Dendritic cell treated with granulocyte-macrophage colony-stimulating factor and Interleukin-4, amounts not matched to agents 40 ng/mL and 50 ng/mL, for 4 days (primary cell): Measurements from ENCODE around the gene MYOCD.

ENCODE experiments used
- H3K27ac Mint-ChIP-seq: one replicate; pipeline ENCODE4 v1.8.0; 2022; ENCODE audit warnings: mild to moderate bottlenecking, mixed read lengths
- H3K27me3 Mint-ChIP-seq: one replicate; pipeline ENCODE4 v1.8.0; 2022; ENCODE audit warnings: mild to moderate bottlenecking, mixed read lengths
- H3K36me3 Mint-ChIP-seq: one replicate; pipeline ENCODE4 v1.8.0; 2022; ENCODE audit warnings: low read depth, mixed read lengths
- H3K4me1 Mint-ChIP-seq: one replicate; pipeline ENCODE4 v1.8.0; 2022; ENCODE audit warnings: low read depth, mixed read lengths
- H3K4me3 Mint-ChIP-seq: one replicate; pipeline ENCODE4 v1.8.0; 2022; ENCODE audit warnings: mild to moderate bottlenecking, moderate library complexity, mixed read lengths
- H3K9me3 Mint-ChIP-seq: one replicate; pipeline ENCODE4 v1.8.0; 2022; ENCODE audit warnings: mixed read lengths
- intact Hi-C: fragments of 100-400 bp; cut with micrococcal nuclease; formaldehyde crosslinking; loops from one replicate; pipeline ENCODE4 v1.15.0; 2022

MYOCD gene

DNA sequence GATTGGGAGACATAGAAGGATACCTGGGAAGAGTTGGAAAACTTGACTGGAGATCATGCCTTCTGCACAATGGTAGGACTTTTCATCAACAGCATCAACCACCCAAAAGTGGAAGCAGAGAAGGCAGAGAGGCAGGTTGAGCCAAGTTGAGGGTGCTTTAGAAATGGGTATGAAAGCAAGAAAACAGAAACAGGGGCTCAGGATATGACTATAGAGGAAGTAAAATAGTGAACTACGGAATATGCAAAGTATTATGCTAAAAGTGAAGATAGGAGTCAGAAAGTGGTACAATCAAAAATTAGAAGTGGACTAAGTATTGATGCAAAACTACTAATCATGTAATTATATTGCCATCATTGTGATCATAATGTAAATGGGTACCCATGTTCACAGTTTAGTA is 107.5 kb downstream of the MYOCD start:
- no peaks in the 10 kb centered on the region for H3K4me1 Mint-ChIP-seq
- intact Hi-C loops = no loop called here

DNA sequence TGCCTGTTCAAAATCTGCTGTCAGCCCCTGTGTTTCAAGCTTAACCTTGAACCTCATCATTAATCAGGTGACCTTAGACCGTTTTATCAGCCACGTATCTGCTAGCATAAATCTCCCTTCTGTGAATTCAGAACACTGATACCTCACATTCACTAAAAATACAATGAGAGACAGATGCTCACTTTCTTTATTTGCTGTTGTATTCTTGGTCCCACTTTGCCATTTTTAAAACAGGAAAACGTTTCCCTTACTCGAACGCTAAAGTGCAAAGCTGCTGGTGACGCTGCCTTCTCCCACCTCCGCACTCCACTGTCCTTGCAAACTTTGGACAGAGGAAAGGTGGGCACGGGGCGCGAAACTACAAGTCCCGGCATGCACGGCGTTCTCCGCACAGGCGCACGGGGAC is 123.4 kb downstream of the MYOCD start:
- Mint-ChIP-seq H3K4me1 (peaks cover 6% of the 10 kb centered on the region), H3K27ac (no peak overlapping the region), H3K36me3 (no peaks in the 10 kb centered on the region), H3K27me3 (peaks cover 37% of the 10 kb centered on the region), H3K9me3 (no peaks in the 10 kb centered on the region), H3K4me3 (peak overlapping the region; percentile 47)
- intact Hi-C loops = no loop called here

More for the DNA sequence above, 107.5 kb downstream of the MYOCD start:
- Mint-ChIP-seq H3K27me3 (no peaks in the 10 kb centered on the region), H3K9me3 (peaks cover 12% of the 10 kb centered on the region), H3K4me3 (no peak overlapping the region), H3K27ac (no peak overlapping the region), H3K36me3 (no peaks in the 10 kb centered on the region)

DNA sequence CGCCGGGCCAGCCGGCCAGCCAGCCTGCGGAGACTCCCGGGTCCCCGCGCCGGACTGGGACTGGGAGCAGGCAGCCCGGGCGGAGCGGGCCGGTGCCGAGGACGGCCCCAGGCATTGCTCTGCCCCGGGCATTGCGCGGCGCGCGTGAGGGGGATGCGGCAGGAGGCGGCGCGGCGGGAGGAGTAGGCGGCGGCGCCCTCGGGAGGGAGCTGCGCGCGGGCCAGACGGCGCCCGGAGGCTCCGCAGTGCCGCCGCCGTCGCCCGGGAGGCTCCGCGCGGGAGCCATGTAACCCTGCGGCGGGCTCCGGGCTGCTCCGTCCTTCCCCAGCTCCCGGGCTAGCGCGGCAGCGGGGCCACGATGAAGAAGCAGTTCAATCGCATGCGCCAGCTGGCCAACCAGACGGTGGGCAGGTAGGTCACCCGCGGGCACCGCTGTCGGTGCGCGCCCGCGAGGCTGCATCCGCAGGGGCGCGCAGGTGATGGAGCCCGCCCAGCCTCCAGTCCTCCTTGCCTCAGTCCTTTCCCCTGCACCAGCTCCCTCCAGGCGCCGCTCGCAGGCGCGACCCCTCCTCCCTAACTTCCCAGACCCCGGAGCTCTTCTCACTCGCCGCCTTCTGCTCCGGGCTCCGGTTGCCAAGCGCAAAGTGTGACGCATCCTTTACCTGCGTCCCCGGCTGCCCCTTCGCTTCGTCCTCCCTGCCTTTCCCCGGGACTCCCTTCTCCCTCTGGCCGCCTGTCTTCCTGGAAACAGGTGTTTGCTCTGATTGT is 124.0 kb downstream of the MYOCD start, which contains the start of gene ARHGAP44:
ARHGAP44 (plus strand) TSS at position 18 of the 768 bp plus-strand sequence; CDS start at position 359, 341 bp downstream.
- H3K27ac Mint-ChIP-seq = no peak within 1 kb of the TSS
- H3K4me1 Mint-ChIP-seq = peaks cover 6% of the 10 kb centered on the region
- H3K9me3 Mint-ChIP-seq = no peaks in the 10 kb centered on the region
- intact Hi-C loops = no loop called here
- peak within 1 kb of the TSS; percentile 61 for H3K4me3 Mint-ChIP-seq
- peaks cover 37% of the 10 kb centered on the region for H3K27me3 Mint-ChIP-seq
- no peaks in the 10 kb centered on the region for H3K36me3 Mint-ChIP-seq

DNA sequence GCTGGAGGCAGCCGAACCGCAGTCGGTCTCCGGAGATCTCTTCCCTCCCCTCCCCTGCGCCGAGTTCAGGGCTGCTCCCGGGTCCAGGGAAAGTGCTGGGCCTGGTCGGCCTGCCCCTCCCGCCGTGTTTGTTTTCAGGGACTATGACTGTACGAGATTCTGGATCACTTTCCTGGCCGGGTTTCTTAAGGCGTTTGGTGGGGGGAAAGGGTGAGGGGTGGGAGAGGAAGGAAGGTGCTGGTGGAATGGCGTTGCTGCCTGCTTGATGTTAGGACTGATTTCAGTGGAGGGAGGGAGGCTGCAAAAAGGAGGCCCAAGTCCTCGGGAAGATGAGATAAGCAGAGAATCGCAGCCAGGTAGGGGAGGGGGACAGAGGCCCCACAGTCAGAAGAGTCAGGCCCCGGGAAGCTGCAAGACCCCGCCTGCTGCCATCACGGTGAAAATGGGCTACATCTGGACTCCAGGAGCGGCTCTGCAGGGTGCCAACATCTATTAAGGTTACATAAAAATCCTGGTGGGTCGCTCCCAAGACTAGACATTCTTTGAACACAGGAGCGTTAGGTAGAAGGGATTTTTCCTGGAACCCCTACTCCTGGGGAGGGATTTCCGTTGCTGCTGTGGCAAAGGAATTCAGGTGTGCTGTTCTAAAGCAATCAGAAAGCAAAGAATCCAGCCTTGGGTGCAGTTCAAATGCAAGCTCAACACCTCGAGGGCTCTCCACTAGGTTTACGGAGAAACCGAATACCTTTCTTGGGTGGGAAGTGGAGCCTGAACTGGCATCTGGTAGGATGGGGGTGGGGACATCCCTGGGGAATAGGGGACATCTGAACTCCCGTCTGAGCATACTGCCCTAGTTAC is 124.8 kb downstream of the MYOCD start:
- Mint-ChIP-seq H3K36me3 (no peaks in the 10 kb centered on the region), H3K27me3 (peaks cover 37% of the 10 kb centered on the region), H3K9me3 (no peaks in the 10 kb centered on the region), H3K4me1 (peaks cover 6% of the 10 kb centered on the region), H3K27ac (no peak overlapping the region), H3K4me3 (peak overlapping the region; percentile 61)
- intact Hi-C loops = no loop called here

DNA sequence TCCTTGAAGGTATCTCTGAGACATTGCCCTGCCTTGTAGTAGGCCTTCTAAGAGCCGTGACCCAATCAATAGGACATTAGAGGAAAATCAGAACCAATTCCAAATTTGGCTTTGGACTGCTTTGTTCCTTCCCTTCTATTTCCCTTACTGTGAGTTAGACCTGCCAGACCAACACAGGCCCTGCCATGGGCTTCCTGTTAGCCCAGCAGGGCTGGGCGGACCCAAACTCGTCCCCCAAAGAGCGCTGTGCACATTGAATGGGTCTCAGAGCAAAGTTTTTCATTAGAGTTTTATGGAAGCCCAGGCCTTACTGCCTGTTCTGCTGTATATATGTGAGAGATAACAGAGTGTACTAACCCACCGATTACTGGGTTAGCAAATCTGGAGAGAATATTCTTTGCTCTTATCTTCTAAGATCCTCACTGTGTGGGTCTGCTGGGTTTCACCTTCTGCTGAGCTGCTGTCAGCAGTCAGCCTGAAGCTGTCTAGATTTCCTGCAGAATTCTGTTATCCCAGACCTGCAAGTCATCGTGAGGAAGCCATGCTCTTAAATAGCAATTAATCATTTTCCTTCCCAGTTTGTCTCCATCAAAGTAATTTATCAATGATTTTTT is 129.3 kb downstream of the MYOCD start:
- intact Hi-C loops = no loop called here
- Mint-ChIP-seq H3K36me3 (no peaks in the 10 kb centered on the region), H3K9me3 (peaks cover 19% of the 10 kb centered on the region), H3K27ac (no peak overlapping the region), H3K27me3 (peaks cover 19% of the 10 kb centered on the region), H3K4me1 (peaks cover 3% of the 10 kb centered on the region), H3K4me3 (no peak overlapping the region)

DNA sequence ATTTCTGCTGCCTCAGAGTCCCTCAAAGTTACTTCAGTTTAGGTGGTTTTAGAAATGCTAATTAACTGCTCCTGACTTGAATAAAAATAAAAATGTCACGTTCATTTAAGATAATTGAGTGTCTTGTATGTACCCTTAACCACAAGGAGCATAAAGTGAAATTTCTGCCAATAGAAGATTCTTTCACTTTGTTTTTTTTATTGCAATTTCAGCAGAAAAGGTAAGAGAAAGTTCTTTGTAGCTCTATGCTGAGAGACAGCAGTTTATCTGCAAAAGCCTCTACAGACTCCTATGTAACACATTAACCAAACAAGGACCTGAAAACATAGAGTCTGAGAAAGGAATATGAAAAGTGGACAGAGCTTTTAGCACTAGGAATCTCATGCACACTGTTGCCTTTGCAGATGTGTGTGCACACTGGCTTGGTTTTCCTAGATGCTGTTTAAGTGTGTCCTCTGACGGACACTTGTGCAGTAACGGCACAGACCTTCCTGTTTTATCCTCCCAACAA is 135.2 kb downstream of the MYOCD start:
- Mint-ChIP-seq H3K27ac (no peak overlapping the region), H3K4me3 (no peak overlapping the region), H3K27me3 (no peaks in the 10 kb centered on the region), H3K4me1 (no peaks in the 10 kb centered on the region), H3K9me3 (peaks cover 40% of the 10 kb centered on the region), H3K36me3 (no peaks in the 10 kb centered on the region)
- intact Hi-C loops = no loop called here

DNA sequence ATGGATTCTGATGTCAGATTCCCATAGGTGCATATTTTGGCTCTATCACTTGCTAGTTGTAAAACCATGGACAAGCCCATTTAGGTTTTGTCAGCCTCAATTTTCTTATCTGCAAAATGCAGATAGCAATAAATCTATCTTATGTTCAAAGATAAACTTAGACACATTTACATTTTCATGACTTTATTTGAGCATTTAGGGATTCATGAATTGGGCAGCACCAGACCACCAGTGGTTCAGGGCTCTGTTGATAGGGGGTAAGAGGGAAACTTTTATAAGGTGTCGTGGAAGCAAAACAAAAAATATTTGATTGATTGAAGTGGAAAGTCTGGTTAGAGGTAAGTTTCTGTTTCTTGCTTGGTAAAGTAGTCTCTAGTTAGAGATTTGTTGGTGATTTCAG is 140.9 kb downstream of the MYOCD start:
- H3K4me1 Mint-ChIP-seq = no peaks in the 10 kb centered on the region
- peaks cover 51% of the 10 kb centered on the region for H3K9me3 Mint-ChIP-seq
- no peak overlapping the region for H3K27ac Mint-ChIP-seq
- no peak overlapping the region for H3K4me3 Mint-ChIP-seq
- H3K27me3 Mint-ChIP-seq = no peaks in the 10 kb centered on the region
- no peaks in the 10 kb centered on the region for H3K36me3 Mint-ChIP-seq
- intact Hi-C loops = no loop called here

DNA sequence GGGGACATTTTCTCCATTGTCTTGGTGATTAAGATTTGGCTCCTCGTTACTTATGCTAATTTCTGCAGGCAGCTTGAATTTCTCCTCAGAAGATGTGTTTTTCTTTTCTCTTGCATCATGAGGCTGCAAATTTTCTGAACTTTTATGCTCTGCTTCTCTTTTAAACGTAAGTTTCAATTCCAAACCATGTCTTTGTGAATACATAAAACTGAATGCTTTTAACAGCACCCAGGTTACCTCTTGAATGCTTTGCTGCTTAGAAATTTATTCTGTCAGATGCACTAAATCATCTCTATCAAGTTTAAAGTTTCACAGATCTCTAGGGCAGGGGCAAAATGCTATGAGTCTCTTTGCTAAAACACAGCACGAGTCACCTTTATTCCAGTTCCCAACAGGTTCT is 143.0 kb downstream of the MYOCD start:
- Mint-ChIP-seq H3K4me3 (no peak overlapping the region), H3K4me1 (no peaks in the 10 kb centered on the region), H3K27ac (no peak overlapping the region), H3K36me3 (no peaks in the 10 kb centered on the region), H3K9me3 (peaks cover 46% of the 10 kb centered on the region), H3K27me3 (no peaks in the 10 kb centered on the region)
- intact Hi-C loops = no loop called here

DNA sequence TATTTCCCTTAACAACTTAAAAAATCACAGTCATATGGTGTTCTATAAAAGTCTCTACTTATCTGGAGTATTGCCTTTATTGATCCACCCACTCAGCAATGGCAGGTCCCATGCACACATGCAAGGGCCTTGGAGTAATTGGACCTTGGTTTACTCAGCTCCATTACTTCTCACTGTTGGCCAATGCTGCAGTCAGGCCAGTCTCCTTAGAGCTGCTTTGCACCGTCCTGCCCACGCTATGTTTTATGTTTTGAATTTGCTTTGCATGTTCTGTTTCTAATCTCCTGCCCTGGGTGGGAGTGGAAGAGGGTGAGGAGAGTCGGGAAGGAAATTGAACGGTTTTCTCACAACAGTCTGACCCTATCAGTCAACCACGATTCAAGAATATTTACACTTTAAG is 147.2 kb downstream of the MYOCD start:
- Mint-ChIP-seq H3K4me3 (no peak overlapping the region), H3K9me3 (peaks cover 41% of the 10 kb centered on the region), H3K27ac (no peak overlapping the region), H3K4me1 (no peaks in the 10 kb centered on the region), H3K36me3 (no peaks in the 10 kb centered on the region), H3K27me3 (no peaks in the 10 kb centered on the region)
- intact Hi-C loops = no loop called here

DNA sequence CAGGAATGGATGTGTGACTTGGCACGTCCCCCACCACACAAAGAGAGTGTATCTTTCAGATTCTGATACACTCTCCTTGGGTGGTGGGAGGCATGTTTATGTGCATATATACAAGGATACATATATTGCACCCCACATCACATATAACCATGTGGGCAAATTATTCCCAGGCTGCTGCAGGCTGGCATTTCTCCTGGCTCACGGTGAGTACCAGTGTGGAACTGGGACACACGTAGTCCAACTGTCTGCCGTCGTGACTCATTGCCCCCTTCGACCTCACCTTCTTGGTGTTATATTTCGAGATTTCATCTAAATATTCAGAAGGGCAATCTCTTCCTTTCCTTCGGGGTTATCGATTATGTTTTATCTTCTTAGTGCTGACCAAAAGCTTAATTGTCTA is 148.0 kb downstream of the MYOCD start:
- intact Hi-C loops = no loop called here
- Mint-ChIP-seq H3K27me3 (no peaks in the 10 kb centered on the region), H3K4me1 (no peaks in the 10 kb centered on the region), H3K36me3 (no peaks in the 10 kb centered on the region), H3K9me3 (peaks cover 38% of the 10 kb centered on the region), H3K27ac (no peak overlapping the region), H3K4me3 (no peak overlapping the region)

DNA sequence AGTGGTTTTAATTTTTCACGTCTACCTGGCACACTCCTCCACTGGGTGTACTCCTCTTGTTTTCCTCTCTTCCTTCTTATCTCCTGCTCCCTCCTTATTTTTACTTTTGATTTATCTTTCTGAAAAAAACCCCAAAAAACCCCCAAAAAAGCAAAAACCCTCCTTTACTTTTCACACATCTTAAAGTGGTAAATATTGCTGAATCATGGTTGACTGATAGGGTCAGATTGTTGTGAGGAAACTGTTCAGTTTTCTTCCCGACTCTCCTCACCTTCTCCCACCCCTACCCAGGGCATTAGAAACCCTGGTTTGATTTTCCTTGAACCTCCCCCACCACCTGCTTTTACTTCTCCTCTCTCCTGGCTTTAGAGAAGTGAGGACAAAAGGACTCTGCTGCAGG is 149.0 kb downstream of the MYOCD start:
- intact Hi-C loops = no loop called here
- no peak overlapping the region for H3K27ac Mint-ChIP-seq
- H3K4me3 Mint-ChIP-seq = no peak overlapping the region
- peaks cover 33% of the 10 kb centered on the region for H3K9me3 Mint-ChIP-seq
- no peaks in the 10 kb centered on the region for H3K4me1 Mint-ChIP-seq
- no peaks in the 10 kb centered on the region for H3K36me3 Mint-ChIP-seq
- H3K27me3 Mint-ChIP-seq = no peaks in the 10 kb centered on the region

DNA sequence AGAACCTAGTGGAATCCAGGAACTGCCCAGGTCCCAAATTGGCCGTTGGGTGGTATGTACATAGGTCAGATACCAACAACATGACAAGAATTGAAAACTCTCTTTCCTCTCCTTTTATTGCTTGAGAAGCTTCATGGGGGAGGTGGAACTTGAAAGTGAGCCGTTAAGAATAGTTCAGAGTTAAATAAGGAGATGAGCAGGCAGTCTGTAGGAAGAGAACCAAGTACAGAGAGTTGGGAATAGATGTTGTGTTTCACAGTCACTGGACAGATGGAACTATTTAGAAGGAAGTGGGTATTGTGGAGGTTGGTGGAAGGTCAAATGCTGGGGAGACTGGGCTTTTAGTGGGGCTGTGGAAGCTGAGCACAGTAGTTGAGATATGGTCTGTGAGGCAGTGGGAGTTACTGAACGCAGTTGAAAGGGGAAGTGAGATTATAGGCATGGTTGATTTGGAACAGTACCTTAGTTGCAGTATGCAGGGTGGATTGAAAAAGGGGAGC is 150.0 kb downstream of the MYOCD start:
- H3K4me1 Mint-ChIP-seq = no peaks in the 10 kb centered on the region
- no peaks in the 10 kb centered on the region for H3K36me3 Mint-ChIP-seq
- intact Hi-C loops = no loop called here
- H3K27ac Mint-ChIP-seq = no peak overlapping the region
- peaks cover 37% of the 10 kb centered on the region for H3K9me3 Mint-ChIP-seq
- no peaks in the 10 kb centered on the region for H3K27me3 Mint-ChIP-seq
- no peak overlapping the region for H3K4me3 Mint-ChIP-seq
